ENCODE measurements around the gene PEDS1.
"Not testable (repeated sequence)": the region's sequence is repeated elsewhere in the genome, so short reads cannot be mapped to it uniquely, and the experiment has no call there.

Gene PEDS1

GRCh38 chr20:50190251-50191064 is 36.9 kb upstream of the PEDS1 start, which contains the start of gene CEBPB:
Gene CEBPB, plus strand, starts transcription at chr20:50190830. Its CDS starts 204 bp downstream, at chr20:50191034.
- DNase-seq, result peak in 55 of 58 donors; percentile 24 to 88 (median 70)

GRCh38 chr20:50189681-50190250 is 36.2 kb upstream of the PEDS1 start:
- peak in 2 of 58 donors; percentile 11 to 62 for DNase-seq

- DNase-seq, result no peak
These were observed 35.6 kb upstream of the PEDS1 start for GRCh38 chr20:50188879-50189680.

GRCh38 chr20:50188287-50188688 is 34.8 kb upstream of the PEDS1 start:
- no peak for DNase-seq

- DNase-seq, result peak in 1 of 58 donors; percentile 31
These were observed 34.0 kb upstream of the PEDS1 start for GRCh38 chr20:50187403-50188051.

GRCh38 chr20:50186987-50187402 is 33.5 kb upstream of the PEDS1 start:
- peak in 4 of 58 donors; percentile 20 to 43 (median 26) for DNase-seq

GRCh38 chr20:50186151-50186885 is 32.8 kb upstream of the PEDS1 start:
- DNase-seq, result peak in 57 of 58 donors; percentile 36 to 100 (median 79)

GRCh38 chr20:50185426-50185825 is 31.9 kb upstream of the PEDS1 start:
- DNase-seq, result no peak

GRCh38 chr20:50182346-50182745 is 28.8 kb upstream of the PEDS1 start:
- no peak for DNase-seq

GRCh38 chr20:50181344-50181743 is 27.8 kb upstream of the PEDS1 start:
- no peak for DNase-seq

- DNase-seq, result not testable (repeated sequence)
These were observed 25.1 kb upstream of the PEDS1 start for GRCh38 chr20:50178672-50179071.

- DNase-seq, result peak in 1 of 58 donors; percentile 14
These were observed 22.7 kb upstream of the PEDS1 start for GRCh38 chr20:50175938-50176933.

GRCh38 chr20:50174456-50174855 is 20.9 kb upstream of the PEDS1 start:
- DNase-seq, result no peak

- DNase-seq, result peak in 34 of 58 donors; percentile 11 to 74 (median 31)
These were observed 19.0 kb upstream of the PEDS1 start for GRCh38 chr20:50172347-50173013.

GRCh38 chr20:50170549-50171220 is 17.2 kb upstream of the PEDS1 start:
- DNase-seq, result no peak

- peak in 51 of 58 donors; percentile 11 to 83 (median 49) for DNase-seq
These were observed 15.9 kb upstream of the PEDS1 start for GRCh38 chr20:50169329-50169823.

- peak in 57 of 58 donors; percentile 17 to 97 (median 78) for DNase-seq
These were observed 12.4 kb upstream of the PEDS1 start for GRCh38 chr20:50165684-50166554.
